ENCODE measurements around the gene MMP15. TPM values are rescaled to one million over a fixed set of nuclear protein-coding genes. Genes with fewer than 3 reads are reported as not detected.

Gene MMP15
- total RNA-seq, 1 experiment from 2014 or later: 1.3 TPM

- TF ChIP-seq CTCF (IDR thresholded peaks at IDR 0.05; ENCODE audit: unreplicated experiment): no peak
- no peaks in the 10 kb centered on the region for H3K27me3 Mint-ChIP-seq (ENCODE audit: insufficient read depth, unreplicated experiment)
- no TSS peak for BruUV-seq (replicated peaks)
Observed at GRCh38 chr16:58084635-58085034, 59.1 kb downstream of the MMP15 start.

GRCh38 chr16:58085171-58085570 lies 59.6 kb downstream of the MMP15 start:
- no peaks in the 10 kb centered on the region for H3K36me3 Mint-ChIP-seq (ENCODE audit: insufficient read depth, unreplicated experiment)
- intact Hi-C loops (cut with micrococcal nuclease): no loop called here
- H3K9me3 Mint-ChIP-seq (ENCODE audit: unreplicated experiment): no peaks in the 10 kb centered on the region
- no peak for TF ChIP-seq CTCF (IDR thresholded peaks at IDR 0.05; ENCODE audit: unreplicated experiment)
- no peak for DNase-seq (ENCODE audit: unreplicated experiment)
- H3K4me1 Mint-ChIP-seq (ENCODE audit: insufficient read depth, unreplicated experiment): no peaks in the 10 kb centered on the region
- no peak overlapping the region for H3K4me3 Mint-ChIP-seq (ENCODE audit: unreplicated experiment)
- H3K27me3 Mint-ChIP-seq (ENCODE audit: insufficient read depth, unreplicated experiment): no peaks in the 10 kb centered on the region
- ChIA-PET POLR2A (no interaction called here), CTCF (no interaction called here)
- BruUV-seq (replicated peaks): no TSS peak
- H3K27ac Mint-ChIP-seq (ENCODE audit: low read depth, unreplicated experiment): no peak overlapping the region

More at GRCh38 chr16:58084635-58085034, 59.1 kb downstream of the MMP15 start:
- Mint-ChIP-seq H3K4me3 (ENCODE audit: unreplicated experiment) (no peak overlapping the region), H3K36me3 (ENCODE audit: insufficient read depth, unreplicated experiment) (no peaks in the 10 kb centered on the region), H3K9me3 (ENCODE audit: unreplicated experiment) (no peaks in the 10 kb centered on the region), H3K4me1 (ENCODE audit: insufficient read depth, unreplicated experiment) (no peaks in the 10 kb centered on the region), H3K27ac (ENCODE audit: low read depth, unreplicated experiment) (no peak overlapping the region)
- no peak for DNase-seq (ENCODE audit: unreplicated experiment)
- intact Hi-C loops (cut with micrococcal nuclease): no loop called here
- CTCF ChIA-PET: no interaction called here
- POLR2A ChIA-PET: no interaction called here

GRCh38 chr16:58085584-58086251 lies 60.2 kb downstream of the MMP15 start:
- Mint-ChIP-seq H3K36me3 (ENCODE audit: insufficient read depth, unreplicated experiment) (no peaks in the 10 kb centered on the region), H3K4me1 (ENCODE audit: insufficient read depth, unreplicated experiment) (no peaks in the 10 kb centered on the region), H3K27ac (ENCODE audit: low read depth, unreplicated experiment) (no peak overlapping the region), H3K4me3 (ENCODE audit: unreplicated experiment) (no peak overlapping the region), H3K9me3 (ENCODE audit: unreplicated experiment) (no peaks in the 10 kb centered on the region), H3K27me3 (ENCODE audit: insufficient read depth, unreplicated experiment) (no peaks in the 10 kb centered on the region)
- no peak for TF ChIP-seq CTCF (IDR thresholded peaks at IDR 0.05; ENCODE audit: unreplicated experiment)
- no peak for DNase-seq (ENCODE audit: unreplicated experiment)
- BruUV-seq (replicated peaks): no TSS peak
- CTCF ChIA-PET: no interaction called here
- POLR2A ChIA-PET: no interaction called here
- intact Hi-C loops (cut with micrococcal nuclease): no loop called here

GRCh38 chr16:58086381-58087208 lies 61.0 kb downstream of the MMP15 start:
- no peaks in the 10 kb centered on the region for H3K27me3 Mint-ChIP-seq (ENCODE audit: insufficient read depth, unreplicated experiment)
- no peak for TF ChIP-seq CTCF (IDR thresholded peaks at IDR 0.05; ENCODE audit: unreplicated experiment)
- no TSS peak for BruUV-seq (replicated peaks)
- ChIA-PET POLR2A (no interaction called here), CTCF (no interaction called here)
- no peaks in the 10 kb centered on the region for H3K4me1 Mint-ChIP-seq (ENCODE audit: insufficient read depth, unreplicated experiment)
- H3K27ac Mint-ChIP-seq (ENCODE audit: low read depth, unreplicated experiment): no peak overlapping the region
- H3K36me3 Mint-ChIP-seq (ENCODE audit: insufficient read depth, unreplicated experiment): no peaks in the 10 kb centered on the region
- intact Hi-C loops (cut with micrococcal nuclease): no loop called here
- DNase-seq (ENCODE audit: unreplicated experiment): no peak
- no peaks in the 10 kb centered on the region for H3K9me3 Mint-ChIP-seq (ENCODE audit: unreplicated experiment)
- H3K4me3 Mint-ChIP-seq (ENCODE audit: unreplicated experiment): no peak overlapping the region

Measured in MCF 10A (cell line).